KMS-11 (cell line): ENCODE measurements around the gene CCR4.
"Not testable (repeated sequence)": the region's sequence is repeated elsewhere in the genome, so short reads cannot be mapped to it uniquely, and the experiment has no call there.

Source experiments
- H2AFZ ChIP-seq: fragments of 200-600 bp; sonication (generic); 2 replicates; pipeline ENCODE4 v1.6.1; 2016; ENCODE audit warnings: antibody characterized with exemption, mixed run types, low read depth
- H3K27ac ChIP-seq: fragments of 200-600 bp; sonication (generic); 2 replicates; pipeline ENCODE4 v1.6.1; 2016; ENCODE audit warnings: mild to moderate bottlenecking, mixed run types
- H3K27me3 ChIP-seq: fragments of 200-600 bp; sonication (generic); 2 replicates; pipeline ENCODE4 v1.6.1; 2017; ENCODE audit warnings: mild to moderate bottlenecking, low read depth, mixed run types, moderate library complexity; ENCODE audit not compliant: insufficient read depth
- H3K36me3 ChIP-seq: fragments of 200-600 bp; sonication (generic); 2 replicates; pipeline ENCODE4 v1.6.1; 2017; ENCODE audit warnings: mild to moderate bottlenecking, mixed run types; ENCODE audit not compliant: insufficient read depth
- H3K4me1 ChIP-seq: fragments of 200-600 bp; sonication (generic); 2 replicates; pipeline ENCODE4 v1.6.1; 2016; ENCODE audit warnings: mild to moderate bottlenecking, low read depth, mixed run types; ENCODE audit not compliant: poor library complexity, severe bottlenecking
- H3K4me2 ChIP-seq: fragments of 200-600 bp; sonication (generic); 2 replicates; pipeline ENCODE4 v1.7.0; 2016; ENCODE audit warnings: mild to moderate bottlenecking, mixed run types
- H3K4me3 ChIP-seq: fragments of 200-600 bp; sonication (generic); IDR thresholded peaks from 2 replicates; pipeline ENCODE4 v1.6.1; 2017; ENCODE audit warnings: low read depth, low read length, mixed read lengths; ENCODE audit not compliant: insufficient read depth
- H3K79me2 ChIP-seq: fragments of 200-600 bp; sonication (generic); 2 replicates; pipeline ENCODE4 v1.6.1; 2016; ENCODE audit warnings: low read depth, mixed run types; ENCODE audit not compliant: insufficient read depth
- H3K9ac ChIP-seq: fragments of 200-600 bp; sonication (generic); 2 replicates; pipeline ENCODE4 v1.6.1; 2016; ENCODE audit warnings: mild to moderate bottlenecking, mixed run types
- H4K20me1 ChIP-seq: fragments of 200-600 bp; sonication (generic); 2 replicates; pipeline ENCODE4 v1.6.1; 2016; ENCODE audit warnings: mild to moderate bottlenecking, mixed run types; ENCODE audit not compliant: insufficient read depth
- CTCF ChIP-seq: fragments of 200-600 bp; sonication (generic); conservative IDR thresholded peaks from 2 replicates; pipeline ENCODE4 v1.6.1; 2017; ENCODE audit warnings: low read depth, mild to moderate bottlenecking, antibody characterized with exemption, low read length, moderate library complexity, mixed read lengths

The CCR4 gene

GRCh38 chr3:32968920-32969389 is 17.5 kb downstream of the CCR4 start:
- Histone ChIP-seq H3K9ac (no peak overlapping the region), H3K36me3 (no peaks in the 10 kb centered on the region), H2AFZ (no peak overlapping the region), H3K4me1 (peaks cover 3% of the 10 kb centered on the region), H3K27me3 (no peaks in the 10 kb centered on the region), H3K79me2 (no peaks in the 10 kb centered on the region), H3K27ac (no peak overlapping the region), H4K20me1 (no peaks in the 10 kb centered on the region), H3K4me3 (no peak overlapping the region), H3K4me2 (no peak overlapping the region)
- no peak for TF ChIP-seq CTCF

- Histone ChIP-seq H3K4me3 (no peak overlapping the region), H4K20me1 (no peaks in the 10 kb centered on the region), H3K9ac (no peak overlapping the region), H3K27me3 (no peaks in the 10 kb centered on the region), H2AFZ (no peak overlapping the region), H3K27ac (no peak overlapping the region), H3K36me3 (no peaks in the 10 kb centered on the region), H3K4me2 (no peak overlapping the region), H3K4me1 (peaks cover 8% of the 10 kb centered on the region), H3K79me2 (no peaks in the 10 kb centered on the region)
- no peak for TF ChIP-seq CTCF
These were observed 18.2 kb downstream of the CCR4 start for GRCh38 chr3:32969656-32970055.

GRCh38 chr3:32971291-32971690 is 19.8 kb downstream of the CCR4 start:
- H3K27ac ChIP-seq, H3K9ac ChIP-seq, H3K27me3 ChIP-seq, H3K4me3 ChIP-seq, H3K36me3 ChIP-seq, H4K20me1 ChIP-seq, H3K4me2 ChIP-seq, H3K79me2 ChIP-seq, H2AFZ ChIP-seq: not testable (repeated sequence)
- peaks cover 16% of the 10 kb centered on the region for H3K4me1 ChIP-seq

GRCh38 chr3:32972482-32973146 is 21.2 kb downstream of the CCR4 start:
- no peaks in the 10 kb centered on the region for H3K27me3 ChIP-seq
- no peaks in the 10 kb centered on the region for H3K79me2 ChIP-seq
- no peak overlapping the region for H3K27ac ChIP-seq
- peaks cover 16% of the 10 kb centered on the region for H3K4me1 ChIP-seq
- no peak overlapping the region for H3K4me3 ChIP-seq
- no peak overlapping the region for H3K4me2 ChIP-seq
- no peaks in the 10 kb centered on the region for H3K36me3 ChIP-seq
- H4K20me1 ChIP-seq: no peaks in the 10 kb centered on the region
- no peak for TF ChIP-seq CTCF
- H2AFZ ChIP-seq: no peak overlapping the region
- H3K9ac ChIP-seq: no peak overlapping the region

- Histone ChIP-seq H3K9ac (no peak overlapping the region), H3K36me3 (no peaks in the 10 kb centered on the region), H3K4me1 (peaks cover 16% of the 10 kb centered on the region), H3K79me2 (no peaks in the 10 kb centered on the region), H4K20me1 (no peaks in the 10 kb centered on the region), H3K4me2 (no peak overlapping the region), H3K4me3 (no peak overlapping the region), H3K27ac (no peak overlapping the region), H2AFZ (no peak overlapping the region), H3K27me3 (no peaks in the 10 kb centered on the region)
- TF ChIP-seq CTCF: no peak
These were observed 22.5 kb downstream of the CCR4 start for GRCh38 chr3:32973982-32974381.
